IMR-90 (cell line): Measurements from ENCODE around the gene ATP11A.

ENCODE experiments used
- CTCF ChIP-seq: conservative IDR thresholded peaks from 2 replicates; pipeline ENCODE4 v1.5.1; 2012; ENCODE audit warnings: mild to moderate bottlenecking, low read depth, low read length, improper control_type of control experiment
- MXI1 ChIP-seq: IDR thresholded peaks from 2 replicates; pipeline ENCODE4 v1.6.1; 2012; ENCODE audit warnings: low read depth, mild to moderate bottlenecking, low read length, moderate library complexity, borderline replicate concordance
- POLR2A ChIP-seq: IDR thresholded peaks from 2 replicates; pipeline ENCODE4 v1.6.1; 2012; ENCODE audit warnings: mild to moderate bottlenecking, low read depth, low read length
- SMC3 ChIP-seq: fragments of 150-350 bp; IDR thresholded peaks from 2 replicates; pipeline ENCODE4 v1.6.1; 2016; ENCODE audit warnings: low read depth, mild to moderate bottlenecking, antibody characterized with exemption, low read length, moderate library complexity

GRCh38 chr13:112838038-112838841 lies 148.4 kb downstream of the ATP11A start:
- no peak for TF ChIP-seq CTCF
- no peak for TF ChIP-seq MXI1
- no peak for TF ChIP-seq SMC3
- no peak for TF ChIP-seq POLR2A
